ENCODE data around the gene PCSK1.

Gene PCSK1

GRCh38 chr5:96459313-96460121 is 26.5 kb upstream of the PCSK1 start:
- TF ChIP-seq Cebpa-rat (IDR thresholded peaks at IDR 0.05), result no peak
- Histone ChIP-seq H3K27ac (no peak overlapping the region), H3K4me1 (no peaks in the 10 kb centered on the region), H3K9me3 (replicated peaks in 1 of 11) (peaks cover 0 to 12% (median 0%) of the 10 kb centered on the region in 11 experiments; a peak in 5 of 22 replicates), H3K4me3 (no peak overlapping the region), H4K20me1 (no peaks in the 10 kb centered on the region), H3K4me2 (no peak overlapping the region), H3K27me3 (no peaks in the 10 kb centered on the region), H3K9ac (no peak overlapping the region), H3K36me3 (no peaks in the 10 kb centered on the region)

GRCh38 chr5:96458176-96458575 is 25.1 kb upstream of the PCSK1 start:
- no peak overlapping the region for H3K4me2 ChIP-seq
- H3K4me3 ChIP-seq, result no peak overlapping the region
- H3K27ac ChIP-seq, result no peak overlapping the region
- H3K36me3 ChIP-seq, result no peaks in the 10 kb centered on the region
- no peak overlapping the region for H3K9ac ChIP-seq
- H4K20me1 ChIP-seq, result no peaks in the 10 kb centered on the region
- peaks cover 0 to 12% (median 0%) of the 10 kb centered on the region in 11 experiments; a peak in 5 of 22 replicates for H3K9me3 ChIP-seq (replicated peaks in 1 of 11)
- no peaks in the 10 kb centered on the region for H3K4me1 ChIP-seq
- no peaks in the 10 kb centered on the region for H3K27me3 ChIP-seq
- no peak for TF ChIP-seq Cebpa-rat (IDR thresholded peaks at IDR 0.05)

GRCh38 chr5:96455789-96456188 is 22.7 kb upstream of the PCSK1 start:
- H3K27me3 ChIP-seq, result no peaks in the 10 kb centered on the region
- no peak overlapping the region for H3K27ac ChIP-seq
- H3K4me2 ChIP-seq, result no peak overlapping the region
- no peaks in the 10 kb centered on the region for H4K20me1 ChIP-seq
- H3K36me3 ChIP-seq, result no peaks in the 10 kb centered on the region
- no peak overlapping the region for H3K4me3 ChIP-seq
- no peaks in the 10 kb centered on the region for H3K4me1 ChIP-seq
- no peak overlapping the region for H3K9ac ChIP-seq
- peaks cover 0 to 12% (median 0%) of the 10 kb centered on the region in 11 experiments; a peak in 5 of 22 replicates for H3K9me3 ChIP-seq (replicated peaks in 1 of 11)
- no peak for TF ChIP-seq Cebpa-rat (IDR thresholded peaks at IDR 0.05)

- Histone ChIP-seq H4K20me1 (no peaks in the 10 kb centered on the region), H3K27me3 (no peaks in the 10 kb centered on the region), H3K27ac (no peak overlapping the region), H3K4me3 (no peak overlapping the region), H3K4me2 (no peak overlapping the region), H3K9me3 (replicated peaks in 1 of 11) (peaks cover 0 to 12% (median 0%) of the 10 kb centered on the region in 11 experiments; a peak in 5 of 22 replicates), H3K4me1 (no peaks in the 10 kb centered on the region), H3K9ac (no peak overlapping the region), H3K36me3 (no peaks in the 10 kb centered on the region)
- TF ChIP-seq Cebpa-rat (IDR thresholded peaks at IDR 0.05), result no peak
Measured at GRCh38 chr5:96453394-96453793, 20.3 kb upstream of the PCSK1 start.

GRCh38 chr5:96447949-96448348 is 14.9 kb upstream of the PCSK1 start:
- no peaks in the 10 kb centered on the region for H3K9me3 ChIP-seq (replicated peaks in 1 of 11)
- no peaks in the 10 kb centered on the region for H4K20me1 ChIP-seq
- no peak overlapping the region for H3K27ac ChIP-seq
- no peak overlapping the region for H3K9ac ChIP-seq
- no peak overlapping the region for H3K4me2 ChIP-seq
- H3K36me3 ChIP-seq, result no peaks in the 10 kb centered on the region
- no peaks in the 10 kb centered on the region for H3K27me3 ChIP-seq
- TF ChIP-seq Cebpa-rat (IDR thresholded peaks at IDR 0.05), result no peak
- H3K4me3 ChIP-seq, result no peak overlapping the region
- H3K4me1 ChIP-seq, result no peaks in the 10 kb centered on the region

GRCh38 chr5:96440185-96440538 is 7.1 kb upstream of the PCSK1 start:
- Histone ChIP-seq H3K36me3 (no peaks in the 10 kb centered on the region), H3K4me2 (peak overlapping the region; percentile 18 to 81 (median 46); a peak in 20 of 22 replicates), H4K20me1 (no peaks in the 10 kb centered on the region), H3K9me3 (replicated peaks in 1 of 11) (no peaks in the 10 kb centered on the region), H3K27ac (no peak overlapping the region), H3K4me3 (no peak overlapping the region; a peak in 1 of 20 replicates), H3K9ac (no peak overlapping the region), H3K27me3 (no peaks in the 10 kb centered on the region), H3K4me1 (peaks cover 8 to 16% (median 13%) of the 10 kb centered on the region in 10 experiments)
- TF ChIP-seq Cebpa-rat (IDR thresholded peaks at IDR 0.05), result no peak

GRCh38 chr5:96439477-96440184 is 6.6 kb upstream of the PCSK1 start:
- Histone ChIP-seq H3K27me3 (no peaks in the 10 kb centered on the region), H3K4me2 (peak overlapping the region; percentile 18 to 81 (median 46)), H4K20me1 (no peaks in the 10 kb centered on the region), H3K9me3 (replicated peaks in 1 of 11) (no peaks in the 10 kb centered on the region), H3K9ac (no peak overlapping the region), H3K4me1 (peaks cover 8 to 16% (median 13%) of the 10 kb centered on the region in 10 experiments), H3K27ac (peak overlapping the region in 2 of 11 experiments; percentile 3 to 41; a peak in 3 of 22 replicates), H3K4me3 (no peak overlapping the region; a peak in 1 of 20 replicates), H3K36me3 (no peaks in the 10 kb centered on the region)
- TF ChIP-seq Cebpa-rat (IDR thresholded peaks at IDR 0.05), result no peak

- Histone ChIP-seq H3K27ac (no peak overlapping the region), H3K9ac (no peak overlapping the region), H3K9me3 (replicated peaks in 1 of 11) (peaks cover 11 to 17% (median 15%) of the 10 kb centered on the region in 11 experiments; a peak in 19 of 22 replicates), H3K4me1 (peaks cover 6 to 16% (median 13%) of the 10 kb centered on the region in 10 experiments), H3K36me3 (no peaks in the 10 kb centered on the region), H3K27me3 (peaks cover 0 to 5% (median 0%) of the 10 kb centered on the region in 11 experiments; a peak in 2 of 22 replicates), H3K4me3 (no peak overlapping the region), H3K4me2 (peak overlapping the region in 4 of 11 experiments; percentile 7 to 17 (median 12); a peak in 2 of 22 replicates), H4K20me1 (0 out of 22 replicates have a peak, but pooled peaks cover 0 to 6% (median 0%) of the 10 kb centered on the region in 11 experiments)
- no peak for TF ChIP-seq Cebpa-rat (IDR thresholded peaks at IDR 0.05)
Measured at GRCh38 chr5:96434201-96434645, 1.2 kb upstream of the PCSK1 start.

All from BLaER1 treated with 17β-estradiol and CSF1 and Interleukin-3, amounts not matched to agents 10 nM and 100 nM (cell line).